H1 (cell line): ENCODE data around the gene EXD2. TPM values are rescaled to one million over a fixed set of nuclear protein-coding genes. Genes with fewer than 3 reads are reported as not detected.

Experiments used
- CTCF ChIA-PET: fragments of 300-600 bp; sonication (Branson Sonifier 250); formaldehyde crosslinking; loops from one replicate; lab custom pipeline; 2021; ENCODE audit not compliant: partially characterized antibody; lab: Charles Lee
- POLR2A ChIA-PET: fragments of 300-600 bp; sonication (Branson Sonifier 250); formaldehyde crosslinking; loops from one replicate; lab custom pipeline; 2021; ENCODE audit warnings: inconsistent platforms; ENCODE audit not compliant: partially characterized antibody; lab: Charles Lee
- DNase-seq, 2 experiments: peaks; one replicate each; pipeline versions ENCODE4 v3.0.0 to v3.0.0-alpha.2; 2010 to 2022; ENCODE audit warnings: low spot score in 2 of 2, low read depth in 1 of 2, mixed read lengths in 1 of 2
- FAIRE-seq: peaks from 2 replicates; lab custom pipeline; 2011; peaks lifted over from hg19 to GRCh38; lab: Jason Lieb, UNC
- H2AFZ ChIP-seq: 2 replicates; pipeline ENCODE4 v1.8.1; 2012; ENCODE audit warnings: low read length, inconsistent platforms
- H2AK5ac ChIP-seq: 2 replicates; pipeline ENCODE4 v1.6.1; 2013; ENCODE audit warnings: low read depth, low read length
- H2BK120ac ChIP-seq: replicated peaks from 2 replicates; pipeline ENCODE3; 2013; ENCODE audit warnings: low read depth, low read length, inconsistent platforms
- H2BK12ac ChIP-seq: 2 replicates; pipeline ENCODE4 v1.6.1; 2013; ENCODE audit warnings: low read depth, low read length
- H2BK15ac ChIP-seq: 2 replicates; pipeline ENCODE4 v1.6.1; 2013; ENCODE audit warnings: low read length
- H2BK20ac ChIP-seq: 2 replicates; pipeline ENCODE4 v1.6.1; 2013; ENCODE audit warnings: low read length
- H2BK5ac ChIP-seq: 2 replicates; pipeline ENCODE4 v1.6.1; 2013; ENCODE audit warnings: low read depth, low read length
- H3K14ac ChIP-seq: 2 replicates; pipeline ENCODE4 v1.6.1; 2013; ENCODE audit warnings: inconsistent platforms; ENCODE audit not compliant: insufficient read length
- H3K18ac ChIP-seq: 2 replicates; pipeline ENCODE4 v1.6.1; 2013; ENCODE audit warnings: low read length; ENCODE audit errors: extremely low read depth
- H3K23ac ChIP-seq: 2 replicates; pipeline ENCODE4 v1.6.1; 2013; ENCODE audit warnings: inconsistent platforms; ENCODE audit not compliant: insufficient read length
- H3K23me2 ChIP-seq: 2 replicates; pipeline ENCODE4 v1.6.1; 2013; ENCODE audit warnings: low read depth, low read length
- H3K27ac ChIP-seq: 2 replicates; pipeline ENCODE4 v1.6.1; 2011; ENCODE audit warnings: low read depth, low read length, inconsistent platforms
- H3K27me3 ChIP-seq, 4 experiments: replicated peaks in 1 of 4; 1 replicate in 1 of 4; 2 replicates in 3 of 4; pipeline versions ENCODE4 v1.6.1 to v1.8.1; 2011 to 2013; ENCODE audit warnings: low read length in 3 of 4, mild to moderate bottlenecking in 3 of 4, inconsistent platforms in 2 of 4, mixed read lengths in 2 of 4, moderate library complexity in 1 of 4; ENCODE audit not compliant: control insufficient read depth in 3 of 4, insufficient read depth in 3 of 4; ENCODE audit errors: extremely low read depth in 1 of 4
- H3K36me3 ChIP-seq, 4 experiments: 2 replicates each; pipeline versions ENCODE4 v1.6.1 to v1.8.1; 2011 to 2013; ENCODE audit warnings: mild to moderate bottlenecking in 4 of 4, low read length in 3 of 4, moderate library complexity in 2 of 4, control low read depth in 1 of 4, inconsistent platforms in 1 of 4; ENCODE audit not compliant: insufficient read depth in 4 of 4, control insufficient read depth in 2 of 4
- H3K4ac ChIP-seq: replicated peaks from 2 replicates; pipeline ENCODE3; 2013; ENCODE audit warnings: low read length, low read depth, mixed read lengths, inconsistent platforms; ENCODE audit not compliant: insufficient read length
- H3K4me1 ChIP-seq, 4 experiments: replicated peaks in 1 of 4; 1 replicate in 1 of 4; 2 replicates in 3 of 4; pipeline versions ENCODE4 v1.6.1 to v1.8.1; 2011 to 2013; ENCODE audit warnings: low read length in 3 of 4, inconsistent platforms in 2 of 4, mixed read lengths in 1 of 4; ENCODE audit not compliant: insufficient read depth in 4 of 4, control insufficient read depth in 3 of 4
- H3K4me2 ChIP-seq, 2 experiments: 2 replicates each; pipeline versions ENCODE4 v1.6.1 to v1.8.1; 2011 to 2013; ENCODE audit warnings: low read depth in 2 of 2, low read length in 2 of 2, control low read depth in 1 of 2, inconsistent platforms in 1 of 2, mild to moderate bottlenecking in 1 of 2; ENCODE audit not compliant: insufficient read depth in 1 of 2
- H3K4me3 ChIP-seq, 4 experiments: fragments of 200-600, 300-600 bp in 1 of 4; sonication (generic), shearing (Covaris generic), sonication (Bioruptor Twin) in 1 of 4; 2 replicates each; pipeline versions ENCODE4 v1.5.1 to v1.8.1; 2011 to 2016; ENCODE audit warnings: low read length in 4 of 4, low read depth in 3 of 4, control low read depth in 2 of 4, inconsistent platforms in 2 of 4, mild to moderate bottlenecking in 2 of 4, mixed read lengths in 1 of 4, moderate library complexity in 1 of 4; ENCODE audit not compliant: insufficient read depth in 2 of 4; ENCODE audit errors: extremely low read depth in 1 of 4
- H3K56ac ChIP-seq: replicated peaks from 2 replicates; pipeline ENCODE3; 2013; ENCODE audit warnings: low read depth, mild to moderate bottlenecking, mixed read lengths, low read length, inconsistent platforms; ENCODE audit not compliant: insufficient read length
- H3K79me1 ChIP-seq: 2 replicates; pipeline ENCODE4 v1.6.1; 2013; ENCODE audit warnings: low read depth, low read length, control low read depth
- H3K79me2 ChIP-seq, 2 experiments: 2 replicates each; pipeline versions ENCODE4 v1.6.1 to v1.8.1; 2012 to 2013; ENCODE audit warnings: low read length in 2 of 2, mild to moderate bottlenecking in 2 of 2, inconsistent platforms in 1 of 2; ENCODE audit not compliant: insufficient read depth in 2 of 2, control insufficient read depth in 1 of 2
- H3K9ac ChIP-seq, 4 experiments: replicated peaks in 1 of 4; 1 replicate in 1 of 4; 2 replicates in 3 of 4; pipeline versions ENCODE4 v1.6.1 to v1.8.1; 2011 to 2013; ENCODE audit warnings: low read depth in 3 of 4, low read length in 3 of 4, control low read depth in 2 of 4, mild to moderate bottlenecking in 2 of 4, moderate library complexity in 2 of 4, inconsistent platforms in 1 of 4; ENCODE audit errors: extremely low read depth in 1 of 4
- H3K9me3 ChIP-seq, 2 experiments: 2 replicates each; pipeline versions ENCODE4 v1.6.1 to v1.8.1; 2012 to 2013; ENCODE audit warnings: mild to moderate bottlenecking in 2 of 2, moderate library complexity in 2 of 2, control low read depth in 1 of 2, inconsistent platforms in 1 of 2, low read depth in 1 of 2, low read length in 1 of 2, mixed read lengths in 1 of 2; ENCODE audit not compliant: insufficient read depth in 2 of 2
- H4K20me1 ChIP-seq, 2 experiments: replicated peaks in 1 of 2; 2 replicates each; pipeline versions ENCODE3 to v1.8.1; 2011 to 2013; ENCODE audit warnings: inconsistent platforms in 2 of 2, low read length in 2 of 2, mild to moderate bottlenecking in 1 of 2; ENCODE audit not compliant: insufficient read depth in 2 of 2, control insufficient read depth in 1 of 2
- H4K5ac ChIP-seq: 2 replicates; pipeline ENCODE4 v1.6.1; 2013; ENCODE audit warnings: low read length, low read depth, mixed read lengths, inconsistent platforms; ENCODE audit not compliant: insufficient read length
- H4K8ac ChIP-seq: 2 replicates; pipeline ENCODE4 v1.8.0; 2013; ENCODE audit warnings: mild to moderate bottlenecking, moderate library complexity, low read length, inconsistent platforms; ENCODE audit not compliant: insufficient read depth; ENCODE audit errors: extremely low read depth
- H4K91ac ChIP-seq: replicated peaks from 2 replicates; pipeline ENCODE3; 2013; ENCODE audit warnings: low read length, mixed read lengths, inconsistent platforms; ENCODE audit not compliant: insufficient read length
- CBX5 ChIP-seq: fragments of 300-800, 300-1000 bp; sonication (generic); IDR thresholded peaks from 2 replicates; pipeline ENCODE4 v1.7.1; 2016; ENCODE audit warnings: antibody characterized with exemption, low read length, low read depth
- CEBPB ChIP-seq: IDR thresholded peaks from 2 replicates; pipeline ENCODE4 v1.6.1; 2012; ENCODE audit warnings: low read depth, low read length
- CHD2 ChIP-seq: IDR thresholded peaks from 2 replicates; pipeline ENCODE4 v1.6.1; 2012; ENCODE audit warnings: low read length, improper control_type of control experiment
- CREB1 ChIP-seq: IDR thresholded peaks from 2 replicates; pipeline ENCODE4 v1.6.1; 2012; ENCODE audit warnings: inconsistent platforms
- EGR1 ChIP-seq: IDR thresholded peaks from 2 replicates; pipeline ENCODE4 v1.6.1; 2011; ENCODE audit warnings: low read depth, low read length, borderline replicate concordance
- EP300 ChIP-seq, 2 experiments: IDR thresholded peaks; 1 replicate in 1 of 2; 2 replicates in 1 of 2; pipeline ENCODE4 v1.6.1; 2011 to 2012; ENCODE audit warnings: low read depth in 2 of 2, low read length in 2 of 2, mild to moderate bottlenecking in 2 of 2, borderline replicate concordance in 1 of 2, inconsistent platforms in 1 of 2, moderate library complexity in 1 of 2
- EZH2 ChIP-seq: fragments of 200-600 bp; sonication (generic); IDR thresholded peaks from 2 replicates; pipeline ENCODE4 v1.7.1; 2012; ENCODE audit warnings: low read depth, mild to moderate bottlenecking, moderate library complexity, low read length, inconsistent platforms; ENCODE audit not compliant: severe bottlenecking
- RFX5 ChIP-seq: IDR thresholded peaks from 2 replicates; pipeline ENCODE4 v1.6.1; 2011; ENCODE audit warnings: low read depth, low read length, improper control_type of control experiment, borderline replicate concordance
- SUZ12 ChIP-seq: fragments of 200-600 bp; sonication (generic); IDR thresholded peaks from 2 replicates; pipeline ENCODE4 v1.6.1; 2012; ENCODE audit warnings: mild to moderate bottlenecking, inconsistent platforms, low read length, moderate library complexity, mixed read lengths
- ZNF274 ChIP-seq: IDR thresholded peaks from 2 replicates; pipeline ENCODE4 v1.7.0; 2012; ENCODE audit warnings: low read length, borderline replicate concordance; ENCODE audit errors: extremely low read depth
- WGBS, 2 experiments: shearing (Covaris generic) in 1 of 2; methylation state at CpG; one replicate each; pipeline versions ENCODE4 v1.1.6 to v1.1.7; 2013 to 2015; ENCODE audit warnings: low lambda C conversion rate in 2 of 2, mixed read lengths in 2 of 2, inconsistent platforms in 1 of 2, low coverage in 1 of 2, missing lambda C conversion rate in 1 of 2; ENCODE audit not compliant: insufficient replicate concordance in 2 of 2, insufficient coverage in 1 of 2, insufficient read length in 1 of 2; ENCODE audit errors: extremely low coverage in 1 of 2, missing lambda C conversion rate in 1 of 2; 5-methylcytosine and 5-hydroxymethylcytosine counted together
- polyA plus RNA-seq, 7 experiments: library from polyadenylated mRNA; depleted of rRNA in 3 of 7; stranded (reverse) in 5 of 7; unstranded in 2 of 7; fragments of >200 nt in 5 of 7; fragments of 200-250 nt in 2 of 7; gene quantifications; 1 replicate in 5 of 7; 2 replicates in 1 of 7; 4 replicates in 1 of 7; pipeline versions ENCODE4 v1.2.1 to v1.2.3, GENCODE V29; 2011 to 2013; ENCODE audit warnings: missing spikeins in 2 of 7, mixed read lengths in 2 of 7
- total RNA-seq: library from RNA; stranded (reverse); fragmentation: NEBNext Ultra II Directional; extraction: Animal tissue kit (Norgen Biotek cat#: 25700); gene quantifications from 2 replicates; pipeline ENCODE4 v1.2.1, GENCODE V29; 2021
- TF ChIP-seq, protein P1 (sequence below): IDR thresholded peaks from 2 replicates; pipeline ENCODE4 v1.6.1; 2012; ENCODE audit warnings: low read length, inconsistent platforms

EXD2 gene
- total and polyA plus RNA-seq, 2 of the 8 experiments (the other 6 are each of a cell fraction or from before 2014, with no cell fraction given) = 11.9 to 25.9 TPM

DNA sequence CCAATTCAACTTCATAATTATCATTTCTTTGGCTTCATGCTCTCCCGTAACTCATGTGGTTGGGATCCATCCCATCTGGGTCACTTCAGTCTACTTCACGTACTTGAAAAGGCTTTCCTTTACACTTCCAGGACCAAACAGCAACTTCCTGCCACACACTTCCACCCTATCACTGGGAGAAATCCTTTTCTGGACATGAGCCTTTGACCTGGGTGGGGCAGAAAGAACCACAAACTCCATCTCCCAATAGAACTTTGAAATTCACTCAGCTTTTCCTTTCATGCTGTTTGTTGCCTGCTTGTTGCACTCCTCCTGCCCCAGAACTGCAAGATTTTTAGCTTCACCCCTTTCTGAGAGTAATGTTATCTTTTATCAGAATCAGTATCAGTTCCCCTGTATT lies 50.3 kb downstream of the EXD2 start:
- FAIRE-seq = no peak
- Histone ChIP-seq H3K14ac (no peak overlapping the region), H3K27ac (no peak overlapping the region), H3K79me1 (no peaks in the 10 kb centered on the region), H2BK120ac (no peak overlapping the region), H3K36me3 (peaks cover 4 to 31% (median 14%) of the 10 kb centered on the region in 4 experiments; a peak in 6 of 8 replicates), H3K56ac (no peak overlapping the region), H4K8ac (no peak overlapping the region), H4K5ac (no peak overlapping the region), H3K79me2 (no peaks in the 10 kb centered on the region), H3K4ac (no peak overlapping the region), H2BK15ac (no peak overlapping the region), H2BK20ac (no peak overlapping the region), H4K20me1 (peaks cover 0 to 1% of the 10 kb centered on the region in 2 experiments), H3K4me3 (no peak overlapping the region), H3K18ac (no peak overlapping the region), H3K23ac (no peak overlapping the region), H3K4me1 (no peaks in the 10 kb centered on the region), H4K91ac (no peak overlapping the region), H3K9ac (no peak overlapping the region), H3K27me3 (no peaks in the 10 kb centered on the region), H2BK12ac (no peak overlapping the region), H3K23me2 (no peaks in the 10 kb centered on the region), H2AFZ (no peak overlapping the region), H3K9me3 (no peaks in the 10 kb centered on the region), H2AK5ac (no peak overlapping the region), H3K4me2 (no peak overlapping the region), H2BK5ac (no peak overlapping the region)
- no peak for DNase-seq
- CTCF ChIA-PET = interaction anchor here (0.8 to 6.2 kb wide), 35 partner anchors 8 to 218 kb away, joined by 3 to 130 read pairs (median 7); partner anchors contain the start of gene GALNT16
- 89% methylated on average over 2 of the region's 2 CpGs; no CpG with 5 or more reads in 1 of the 2 experiments for WGBS, 2 experiments
- POLR2A ChIA-PET = interaction anchor here (1.1 kb wide), 1 partner anchor 156 kb away, joined by 3 read pairs; the partner anchor contains the start of genes ERH and SLC39A9
- no peak for TF ChIP-seq SUZ12
- no peak for TF ChIP-seq CBX5
- TF ChIP-seq, protein P1, sequence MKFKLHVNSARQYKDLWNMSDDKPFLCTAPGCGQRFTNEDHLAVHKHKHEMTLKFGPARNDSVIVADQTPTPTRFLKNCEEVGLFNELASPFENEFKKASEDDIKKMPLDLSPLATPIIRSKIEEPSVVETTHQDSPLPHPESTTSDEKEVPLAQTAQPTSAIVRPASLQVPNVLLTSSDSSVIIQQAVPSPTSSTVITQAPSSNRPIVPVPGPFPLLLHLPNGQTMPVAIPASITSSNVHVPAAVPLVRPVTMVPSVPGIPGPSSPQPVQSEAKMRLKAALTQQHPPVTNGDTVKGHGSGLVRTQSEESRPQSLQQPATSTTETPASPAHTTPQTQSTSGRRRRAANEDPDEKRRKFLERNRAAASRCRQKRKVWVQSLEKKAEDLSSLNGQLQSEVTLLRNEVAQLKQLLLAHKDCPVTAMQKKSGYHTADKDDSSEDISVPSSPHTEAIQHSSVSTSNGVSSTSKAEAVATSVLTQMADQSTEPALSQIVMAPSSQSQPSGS = no peak
- no peak for TF ChIP-seq CEBPB
- TF ChIP-seq EP300 (IDR thresholded peaks at IDR 0.05; ENCODE audit: borderline replicate concordance in 1 of 2, low read depth in 2 of 2, low read length in 2 of 2) = no peak
- no peak for TF ChIP-seq CHD2
- TF ChIP-seq EZH2 = no peak
- no peak for TF ChIP-seq RFX5
- no peak for TF ChIP-seq EGR1
- no peak for TF ChIP-seq ZNF274
- TF ChIP-seq CREB1 = no peak
